HepG2 (cell line): ENCODE data around the gene MAMSTR. TPM values are rescaled to one million over a fixed set of nuclear protein-coding genes. Genes with fewer than 3 reads are reported as not detected.

ENCODE experiments used
- ADNP ChIP-seq: sonication (generic); formaldehyde crosslinking; IDR thresholded peaks from 2 replicates; pipeline ENCODE4 v1.4.0; 2020; ENCODE audit warnings: missing genetic modification reagents
- CENPX ChIP-seq: sonication (generic); formaldehyde crosslinking; IDR thresholded peaks from 2 replicates; pipeline ENCODE4 v1.9.0; 2021; ENCODE audit warnings: mild to moderate bottlenecking, missing genetic modification reagents, moderate library complexity
- MAZ ChIP-seq, 2 experiments: sonication (generic) in 1 of 2; formaldehyde crosslinking in 1 of 2; IDR thresholded peaks; 2 replicates each; pipeline versions ENCODE4 v1.5.0 to v1.6.1; 2012 to 2020; ENCODE audit warnings: low read depth in 2 of 2, mild to moderate bottlenecking in 2 of 2, borderline replicate concordance in 1 of 2, improper control_type of control experiment in 1 of 2, low read length in 1 of 2, missing genetic modification reagents in 1 of 2, moderate library complexity in 1 of 2
- PAF1 ChIP-seq: IDR thresholded peaks from 2 replicates; pipeline ENCODE4 v1.6.1; 2016; ENCODE audit warnings: missing genetic modification reagents, missing compliant biosample characterization
- RARG ChIP-seq: sonication (generic); formaldehyde crosslinking; IDR thresholded peaks from 2 replicates; pipeline ENCODE4 v1.4.0; 2020; ENCODE audit warnings: low read depth, mild to moderate bottlenecking, missing genetic modification reagents
- SP1 ChIP-seq, 2 experiments: fragments of 450-650 bp in 1 of 2; sonication (generic) in 1 of 2; formaldehyde crosslinking in 1 of 2; IDR thresholded peaks; 2 replicates each; pipeline versions ENCODE4 v1.4.0 to v1.6.1; 2016 to 2020; ENCODE audit warnings: missing genetic modification reagents in 1 of 2
- ZBTB7B ChIP-seq: sonication (generic); formaldehyde crosslinking; IDR thresholded peaks from 2 replicates; pipeline ENCODE4 v1.4.0; 2020; ENCODE audit warnings: missing genetic modification reagents
- ZFP36 ChIP-seq: fragments of 150-350 bp; IDR thresholded peaks from 2 replicates; pipeline ENCODE4 v1.6.1; 2018; ENCODE audit warnings: borderline replicate concordance, low read length, low read depth; ENCODE audit not compliant: partially characterized antibody
- ZNF20 ChIP-seq: sonication (generic); formaldehyde crosslinking; IDR thresholded peaks from 2 replicates; pipeline ENCODE4 v1.4.0; 2020; ENCODE audit warnings: mild to moderate bottlenecking, moderate library complexity, missing genetic modification reagents
- ZNF670 ChIP-seq: sonication (generic); formaldehyde crosslinking; IDR thresholded peaks from 2 replicates; pipeline ENCODE4 v1.8.0; 2022; ENCODE audit warnings: mild to moderate bottlenecking, missing genetic modification reagents, borderline replicate concordance
- ZSCAN25 ChIP-seq: sonication (generic); formaldehyde crosslinking; IDR thresholded peaks from 2 replicates; pipeline ENCODE4 v1.8.0; 2022; ENCODE audit warnings: mild to moderate bottlenecking, missing genetic modification reagents
- polyA plus RNA-seq, 8 experiments: library from polyadenylated mRNA; depleted of rRNA in 3 of 8; stranded (reverse) in 7 of 8; unstranded in 1 of 8; fragments of >200 nt; fragmentation: Illumina TruSeq in 4 of 8; extraction: Trizol in 4 of 8; gene quantifications; 2 replicates each; pipeline versions ENCODE4 v1.2.1 to v1.2.3, GENCODE V29; 2011 to 2016; ENCODE audit warnings: low read depth in 4 of 8, missing spikeins in 1 of 8, mixed read lengths in 1 of 8; ENCODE audit not compliant: insufficient read depth in 1 of 8
- total RNA-seq, 5 experiments: library from RNA; depleted of rRNA; stranded (reverse); fragments of >200 nt; fragmentation: Illumina TruSeq; extraction: Trizol; gene quantifications; 2 replicates each; pipeline ENCODE4 v1.2.3, GENCODE V29; 2016; ENCODE audit warnings: low read depth in 1 of 5
- TF ChIP-seq, protein P1 (sequence below): sonication (generic); formaldehyde crosslinking; IDR thresholded peaks from 2 replicates; pipeline ENCODE4 v1.8.1; 2023; ENCODE audit warnings: mild to moderate bottlenecking, moderate library complexity, missing genetic modification reagents
- TF ChIP-seq, protein P2 (sequence below): sonication (generic); formaldehyde crosslinking; IDR thresholded peaks from 2 replicates; pipeline ENCODE4 v1.4.0; 2020; ENCODE audit warnings: missing genetic modification reagents, borderline replicate concordance

MAMSTR gene
- total and polyA plus RNA-seq, 2 of the 13 experiments (the other 11 are each of a cell fraction or from before 2014, with no cell fraction given), result 2.2 to 2.4 TPM

DNA sequence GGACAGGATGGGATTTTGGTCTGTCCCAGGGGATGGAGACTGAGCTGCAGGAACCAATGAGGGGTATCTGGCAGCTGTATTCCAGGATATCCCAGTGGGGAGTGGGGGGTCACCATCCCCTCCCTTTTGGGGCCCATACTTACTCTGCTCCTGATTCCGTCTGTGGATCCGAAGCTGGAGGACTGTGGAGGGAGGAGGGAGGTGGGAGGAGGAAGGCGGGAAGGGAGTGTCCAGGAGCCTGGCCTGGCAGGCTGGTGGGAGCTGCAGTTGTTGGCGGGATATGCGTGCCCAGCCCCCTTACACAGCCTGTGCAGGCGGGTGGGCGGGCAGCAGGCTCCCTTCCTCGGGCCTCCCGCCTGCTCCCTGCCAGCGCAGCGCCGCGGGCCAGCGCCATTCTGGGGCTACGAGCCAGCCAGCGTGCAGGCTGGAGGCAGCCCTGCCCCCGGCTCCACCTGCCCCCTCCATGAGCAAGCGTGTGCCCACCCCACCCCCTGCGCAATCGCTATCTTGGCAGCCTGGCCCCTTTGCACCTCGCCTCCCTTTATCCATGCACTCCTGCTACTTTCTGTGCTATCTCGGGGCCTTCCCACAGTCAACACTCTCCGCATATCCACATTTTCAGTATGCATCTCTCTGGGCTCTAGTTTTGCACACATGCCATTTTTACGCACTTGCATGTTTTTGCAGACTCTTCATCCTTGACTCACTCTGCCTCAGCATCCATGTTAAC, 2.8 kb downstream of the MAMSTR start (continued):
- no peak for TF ChIP-seq MAZ (IDR thresholded peaks at IDR 0.05; ENCODE audit: borderline replicate concordance, low read depth, low read length)
- TF ChIP-seq MAZ (CRISPR knock-in tag; IDR thresholded peaks at IDR 0.05; ENCODE audit: low read depth), result 0 out of 2 replicates have a peak, but pooled peaks have one; percentile 39
- TF ChIP-seq, protein P1, sequence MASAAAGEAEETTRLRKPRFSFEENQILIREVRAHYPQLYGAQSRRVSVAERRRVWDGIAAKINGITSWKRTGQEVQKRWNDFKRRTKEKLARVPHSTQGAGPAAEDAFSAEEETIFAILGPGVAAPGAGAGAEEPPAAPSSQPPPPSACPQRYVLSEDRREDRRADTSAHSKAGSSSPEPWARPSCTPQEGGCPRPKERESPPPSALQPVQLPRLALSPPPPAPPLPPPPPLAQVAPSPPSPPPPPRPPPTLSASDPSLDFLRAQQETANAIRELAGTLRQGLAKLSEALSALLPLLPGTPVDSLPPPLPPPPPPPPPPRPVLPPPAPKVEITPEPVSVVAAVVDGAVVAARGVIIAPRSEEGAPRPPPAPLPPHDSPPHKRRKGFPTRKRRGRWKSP (CRISPR knock-in tag), result 0 out of 2 replicates have a peak, but pooled peaks have one; percentile 34
- TF ChIP-seq ZNF20 (CRISPR knock-in tag), result no peak
- TF ChIP-seq SP1 (IDR thresholded peaks at IDR 0.05), result no peak
- 0 out of 2 replicates have a peak, but pooled peaks have one; percentile 8 for TF ChIP-seq SP1 (CRISPR knock-in tag; IDR thresholded peaks at IDR 0.05)
- peak; percentile 78 for TF ChIP-seq ZBTB7B (CRISPR knock-in tag)
- TF ChIP-seq PAF1 (CRISPR knock-in tag), result no peak
- TF ChIP-seq ADNP, result no peak
- no peak for TF ChIP-seq CENPX (CRISPR knock-in tag)
- TF ChIP-seq RARG (CRISPR knock-in tag), result no peak
- TF ChIP-seq ZNF670 (CRISPR knock-in tag), result no peak
- TF ChIP-seq, protein P2, sequence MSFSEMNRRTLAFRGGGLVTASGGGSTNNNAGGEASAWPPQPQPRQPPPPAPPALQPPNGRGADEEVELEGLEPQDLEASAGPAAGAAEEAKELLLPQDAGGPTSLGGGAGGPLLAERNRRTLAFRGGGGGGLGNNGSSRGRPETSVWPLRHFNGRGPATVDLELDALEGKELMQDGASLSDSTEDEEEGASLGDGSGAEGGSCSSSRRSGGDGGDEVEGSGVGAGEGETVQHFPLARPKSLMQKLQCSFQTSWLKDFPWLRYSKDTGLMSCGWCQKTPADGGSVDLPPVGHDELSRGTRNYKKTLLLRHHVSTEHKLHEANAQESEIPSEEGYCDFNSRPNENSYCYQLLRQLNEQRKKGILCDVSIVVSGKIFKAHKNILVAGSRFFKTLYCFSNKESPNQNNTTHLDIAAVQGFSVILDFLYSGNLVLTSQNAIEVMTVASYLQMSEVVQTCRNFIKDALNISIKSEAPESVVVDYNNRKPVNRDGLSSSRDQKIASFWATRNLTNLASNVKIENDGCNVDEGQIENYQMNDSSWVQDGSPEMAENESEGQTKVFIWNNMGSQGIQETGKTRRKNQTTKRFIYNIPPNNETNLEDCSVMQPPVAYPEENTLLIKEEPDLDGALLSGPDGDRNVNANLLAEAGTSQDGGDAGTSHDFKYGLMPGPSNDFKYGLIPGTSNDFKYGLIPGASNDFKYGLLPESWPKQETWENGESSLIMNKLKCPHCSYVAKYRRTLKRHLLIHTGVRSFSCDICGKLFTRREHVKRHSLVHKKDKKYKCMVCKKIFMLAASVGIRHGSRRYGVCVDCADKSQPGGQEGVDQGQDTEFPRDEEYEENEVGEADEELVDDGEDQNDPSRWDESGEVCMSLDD (CRISPR knock-in tag), result no peak
- TF ChIP-seq ZFP36, result no peak
- TF ChIP-seq ZSCAN25, result no peak; the same call in 1 of the 2 replicates
